SK-N-MC (cell line): ENCODE measurements around the gene OBSCN.

Experiments
- EZH2 ChIP-seq: fragments of 200-600 bp; sonication (generic); IDR thresholded peaks from one replicate; pipeline ENCODE4 v1.6.1; 2017; ENCODE audit warnings: antibody characterized with exemption
- POLR2AphosphoS5 ChIP-seq: IDR thresholded peaks from 2 replicates; pipeline ENCODE4 v1.6.1; 2012; ENCODE audit warnings: mild to moderate bottlenecking, low read depth, low read length, borderline replicate concordance

GRCh38 chr1:228407106-228408040, 199.5 kb downstream of the OBSCN start:
- TF ChIP-seq POLR2AphosphoS5 (no peak), EZH2 (no peak)
